GM23248 (cell line): ENCODE results near the gene GPR37. TPM values are rescaled to one million over a fixed set of nuclear protein-coding genes. Genes with fewer than 3 reads are reported as not detected.

Source experiments
- DNase-seq: peaks from one replicate; pipeline ENCODE4 v3.0.0-alpha.2; 2015
- H2AFZ ChIP-seq: fragments of 200-600 bp; sonication (generic); 2 replicates; pipeline ENCODE4 v1.6.1; 2016; ENCODE audit warnings: antibody characterized with exemption
- H3F3A ChIP-seq: fragments of 200-600 bp; sonication (generic); 2 replicates; pipeline ENCODE4 v1.6.1; 2016; ENCODE audit warnings: mild to moderate bottlenecking, antibody characterized with exemption, mixed run types; ENCODE audit not compliant: insufficient read depth
- H3K27ac ChIP-seq: fragments of 200-600 bp; sonication (generic); 2 replicates; pipeline ENCODE4 v1.5.1; 2016; ENCODE audit warnings: mild to moderate bottlenecking
- H3K27me3 ChIP-seq: fragments of 200-600 bp; sonication (generic); replicated peaks from 2 replicates; pipeline ENCODE4 v1.6.1; 2016; ENCODE audit warnings: mild to moderate bottlenecking; ENCODE audit not compliant: insufficient read depth
- H3K36me3 ChIP-seq: fragments of 200-600 bp; sonication (generic); 2 replicates; pipeline ENCODE4 v1.6.1; 2016; ENCODE audit warnings: low read depth, mild to moderate bottlenecking
- H3K4me1 ChIP-seq: fragments of 200-600 bp; sonication (generic); 2 replicates; pipeline ENCODE4 v1.6.1; 2016; ENCODE audit warnings: mild to moderate bottlenecking; ENCODE audit not compliant: insufficient read depth
- H3K4me2 ChIP-seq: fragments of 200-600 bp; sonication (generic); one replicate; pipeline ENCODE4 v1.6.1; 2016; ENCODE audit warnings: mild to moderate bottlenecking; ENCODE audit not compliant: unreplicated experiment
- H3K4me3 ChIP-seq: fragments of 200-600 bp; sonication (generic); 2 replicates; pipeline ENCODE4 v1.5.1; 2016; ENCODE audit warnings: mild to moderate bottlenecking
- H3K79me2 ChIP-seq: fragments of 200-600 bp; sonication (generic); 2 replicates; pipeline ENCODE4 v1.6.1; 2016; ENCODE audit warnings: mild to moderate bottlenecking; ENCODE audit not compliant: insufficient read depth
- H3K9ac ChIP-seq: fragments of 200-600 bp; sonication (generic); 2 replicates; pipeline ENCODE4 v1.6.1; 2016; ENCODE audit warnings: mild to moderate bottlenecking
- H3K9me2 ChIP-seq: fragments of 200-600 bp; sonication (generic); 2 replicates; pipeline ENCODE4 v1.6.1; 2016; ENCODE audit warnings: mixed run types, mild to moderate bottlenecking, moderate library complexity; ENCODE audit not compliant: insufficient read depth
- H3K9me3 ChIP-seq: fragments of 200-600 bp; sonication (generic); one replicate; pipeline ENCODE4 v1.6.1; 2017; ENCODE audit warnings: low read depth
- H4K20me1 ChIP-seq: fragments of 200-600 bp; sonication (generic); 2 replicates; pipeline ENCODE4 v1.6.0; 2016; ENCODE audit not compliant: insufficient read depth
- EZH2 ChIP-seq: fragments of 200-600 bp; sonication (generic); IDR thresholded peaks from 2 replicates; pipeline ENCODE4 v1.6.1; 2018; ENCODE audit warnings: antibody characterized with exemption, mild to moderate bottlenecking; ENCODE audit not compliant: insufficient read depth, poor library complexity, severe bottlenecking
- EZH2phosphoT487 ChIP-seq: fragments of 200-600 bp; sonication (generic); IDR thresholded peaks from 2 replicates; pipeline ENCODE4 v1.6.1; 2018; ENCODE audit warnings: antibody characterized with exemption, moderate library complexity, mild to moderate bottlenecking, low read depth; ENCODE audit not compliant: insufficient read depth
- WGBS, 2 experiments: methylation state at CpG; one replicate each; pipeline ENCODE4 v1.1.6; 2015 to 2017; ENCODE audit warnings: low lambda C conversion rate in 2 of 2, low coverage in 1 of 2; ENCODE audit errors: missing lambda C conversion rate in 2 of 2; 5-methylcytosine and 5-hydroxymethylcytosine counted together
- in situ Hi-C: fragments of 300-500 bp; cut with MboI; formaldehyde crosslinking; loops from 2 replicates; pipeline ENCODE4 v1.15.0; 2020
- polyA plus RNA-seq: library from polyadenylated mRNA; unstranded; fragments of >200 nt; fragmentation: Nextera tagmentation; extraction: Ambion mirVana; gene quantifications from 2 replicates; pipeline ENCODE4 v1.2.1, GENCODE V29; 2016
- total RNA-seq: library from RNA; depleted of rRNA; stranded (reverse); fragments of >200 nt; shearing (Covaris generic); gene quantifications from 2 replicates; pipeline ENCODE4 v1.2.3, GENCODE V29; 2014

The GPR37 gene
- total and polyA plus RNA-seq, 2 experiments from 2014 or later, result not detected

GRCh38 chr7:124811341-124811740 is 45.7 kb upstream of the GPR37 start:
- in situ Hi-C loops, result no loop called here
- H4K20me1 ChIP-seq, result no peaks in the 10 kb centered on the region

GRCh38 chr7:124810605-124811004 is 45.0 kb upstream of the GPR37 start:
- Histone ChIP-seq H3K4me2 (no peak overlapping the region), H3K79me2 (no peaks in the 10 kb centered on the region), H3K4me3 (no peak overlapping the region), H3K9me3 (no peaks in the 10 kb centered on the region), H4K20me1 (no peaks in the 10 kb centered on the region), H3K27ac (no peak overlapping the region), H3F3A (no peaks in the 10 kb centered on the region), H3K9ac (no peak overlapping the region), H3K36me3 (no peaks in the 10 kb centered on the region), H3K9me2 (no peaks in the 10 kb centered on the region), H3K4me1 (no peaks in the 10 kb centered on the region), H3K27me3 (peaks cover 4% of the 10 kb centered on the region; the same call in 1 of the 2 replicates), H2AFZ (no peak overlapping the region)
- WGBS, 2 experiments, result 26 to 28% methylated on average over 3 of the region's 3 CpGs
- no peak for DNase-seq
- TF ChIP-seq EZH2phosphoT487, result no peak
- TF ChIP-seq EZH2, result no peak
- in situ Hi-C loops, result no loop called here

More at GRCh38 chr7:124811341-124811740, 45.7 kb upstream of the GPR37 start:
- no peak overlapping the region for H3K27ac ChIP-seq
- no peaks in the 10 kb centered on the region for H3K79me2 ChIP-seq
- TF ChIP-seq EZH2, result no peak
- TF ChIP-seq EZH2phosphoT487, result no peak
- no peaks in the 10 kb centered on the region for H3K4me1 ChIP-seq
- H3K36me3 ChIP-seq, result no peaks in the 10 kb centered on the region
- no peaks in the 10 kb centered on the region for H3K9me3 ChIP-seq
- H3K9ac ChIP-seq, result no peak overlapping the region
- H2AFZ ChIP-seq, result no peak overlapping the region
- H3K9me2 ChIP-seq, result no peaks in the 10 kb centered on the region
- no peak for DNase-seq
- H3K4me2 ChIP-seq, result no peak overlapping the region
- 32 to 50% methylated on average over 1 of the region's 1 CpG for WGBS, 2 experiments
- peaks cover 4% of the 10 kb centered on the region; the same call in 1 of the 2 replicates for H3K27me3 ChIP-seq
- H3F3A ChIP-seq, result no peaks in the 10 kb centered on the region
- no peak overlapping the region for H3K4me3 ChIP-seq

- no peaks in the 10 kb centered on the region for H4K20me1 ChIP-seq
- DNase-seq, result no peak
- no peak overlapping the region for H2AFZ ChIP-seq
- no peaks in the 10 kb centered on the region for H3K4me1 ChIP-seq
- H3F3A ChIP-seq, result no peaks in the 10 kb centered on the region
- H3K36me3 ChIP-seq, result no peaks in the 10 kb centered on the region
- no peak overlapping the region for H3K4me2 ChIP-seq
- peaks cover 4% of the 10 kb centered on the region; the same call in 1 of the 2 replicates for H3K27me3 ChIP-seq
- H3K9me2 ChIP-seq, result no peaks in the 10 kb centered on the region
- no peak for TF ChIP-seq EZH2phosphoT487
- no peak for TF ChIP-seq EZH2
- no peak overlapping the region for H3K9ac ChIP-seq
- WGBS, 2 experiments, result 2 to 4% methylated on average over 5 of the region's 5 CpGs
- H3K9me3 ChIP-seq, result no peaks in the 10 kb centered on the region
- no peaks in the 10 kb centered on the region for H3K79me2 ChIP-seq
- H3K27ac ChIP-seq, result no peak overlapping the region
- in situ Hi-C loops, result no loop called here
- H3K4me3 ChIP-seq, result no peak overlapping the region
These were observed 42.6 kb upstream of the GPR37 start for GRCh38 chr7:124808206-124808605.

GRCh38 chr7:124801330-124801895 is 35.8 kb upstream of the GPR37 start:
- Histone ChIP-seq H3F3A (no peaks in the 10 kb centered on the region), H2AFZ (no peak overlapping the region), H3K4me2 (no peak overlapping the region), H3K9me2 (no peaks in the 10 kb centered on the region), H4K20me1 (no peaks in the 10 kb centered on the region), H3K9me3 (no peaks in the 10 kb centered on the region), H3K4me1 (no peaks in the 10 kb centered on the region), H3K79me2 (no peaks in the 10 kb centered on the region), H3K9ac (no peak overlapping the region), H3K4me3 (no peak overlapping the region), H3K27ac (no peak overlapping the region), H3K36me3 (no peaks in the 10 kb centered on the region), H3K27me3 (no peaks in the 10 kb centered on the region)
- no peak for TF ChIP-seq EZH2
- no peak for TF ChIP-seq EZH2phosphoT487
- no peak for DNase-seq
- in situ Hi-C loops, result no loop called here
- 23 to 44% methylated on average over 1 of the region's 1 CpG for WGBS, 2 experiments
